Activated CD4-positive, alpha-beta T cell treated with anti-CD3 and anti-CD28 coated beads, Interleukin-2, amount 50 U/mL, for 16 hours (primary cell): ENCODE results near the gene ASB10.

Experiments used
- DNase-seq: peaks from one replicate; pipeline ENCODE4 v3.0.0-alpha.2; 2020

ASB10 gene

GRCh38 chr7:151210087-151210854 is 23.2 kb upstream of the ASB10 start, which contains the start of gene H2BK1:
TSS of gene H2BK1 (minus strand) at chr7:151210488. CDS start at chr7:151210318, 170 bp downstream.
- DNase-seq, result no peak

- DNase-seq, result no peak
Measured at GRCh38 chr7:151209588-151209987, 22.5 kb upstream of the ASB10 start.

- no peak for DNase-seq
Measured at GRCh38 chr7:151208253-151208862, 21.3 kb upstream of the ASB10 start.

- no peak for DNase-seq
Measured at GRCh38 chr7:151207804-151208203, 20.8 kb upstream of the ASB10 start.

GRCh38 chr7:151207315-151207714 is 20.3 kb upstream of the ASB10 start:
- DNase-seq, result no peak

GRCh38 chr7:151206914-151207313 is 19.9 kb upstream of the ASB10 start:
- peak; percentile 18 for DNase-seq

GRCh38 chr7:151205730-151206129 is 18.7 kb upstream of the ASB10 start:
- no peak for DNase-seq

- no peak for DNase-seq
Measured at GRCh38 chr7:151204383-151205032, 17.5 kb upstream of the ASB10 start.

GRCh38 chr7:151202836-151203235 is 15.8 kb upstream of the ASB10 start:
- no peak for DNase-seq

GRCh38 chr7:151201751-151202150 is 14.7 kb upstream of the ASB10 start:
- DNase-seq, result no peak

- no peak for DNase-seq
Measured at GRCh38 chr7:151201344-151201743, 14.3 kb upstream of the ASB10 start.

- DNase-seq, result no peak
Measured at GRCh38 chr7:151198945-151199848, 12.1 kb upstream of the ASB10 start.

- no peak for DNase-seq
Measured at GRCh38 chr7:151197932-151198331, 10.9 kb upstream of the ASB10 start.

- no peak for DNase-seq
Measured at GRCh38 chr7:151195616-151196450, 8.8 kb upstream of the ASB10 start.

- DNase-seq, result no peak
Measured at GRCh38 chr7:151194188-151194587, 7.1 kb upstream of the ASB10 start.

GRCh38 chr7:151193203-151193978 is 6.3 kb upstream of the ASB10 start:
- no peak for DNase-seq

- DNase-seq, result no peak
Measured at GRCh38 chr7:151192002-151192539, 5.0 kb upstream of the ASB10 start.

GRCh38 chr7:151191544-151191943 is 4.5 kb upstream of the ASB10 start:
- no peak for DNase-seq

- no peak for DNase-seq
Measured at GRCh38 chr7:151189038-151189437, 2.0 kb upstream of the ASB10 start.

GRCh38 chr7:151188252-151188542 is 1.1 kb upstream of the ASB10 start:
- DNase-seq, result no peak
